NCI-H748 (cell line): Measurements from ENCODE around the gene TENM4.

Experiments
- DNase-seq: peaks from one replicate; lab custom pipeline; 2025; ENCODE audit not compliant: unreplicated experiment; lab: John Stamatoyannopoulos, UW

The TENM4 gene

GRCh38 chr11:79449040-79449439 is 8.2 kb upstream of the TENM4 start:
- no peak for DNase-seq

DNA sequence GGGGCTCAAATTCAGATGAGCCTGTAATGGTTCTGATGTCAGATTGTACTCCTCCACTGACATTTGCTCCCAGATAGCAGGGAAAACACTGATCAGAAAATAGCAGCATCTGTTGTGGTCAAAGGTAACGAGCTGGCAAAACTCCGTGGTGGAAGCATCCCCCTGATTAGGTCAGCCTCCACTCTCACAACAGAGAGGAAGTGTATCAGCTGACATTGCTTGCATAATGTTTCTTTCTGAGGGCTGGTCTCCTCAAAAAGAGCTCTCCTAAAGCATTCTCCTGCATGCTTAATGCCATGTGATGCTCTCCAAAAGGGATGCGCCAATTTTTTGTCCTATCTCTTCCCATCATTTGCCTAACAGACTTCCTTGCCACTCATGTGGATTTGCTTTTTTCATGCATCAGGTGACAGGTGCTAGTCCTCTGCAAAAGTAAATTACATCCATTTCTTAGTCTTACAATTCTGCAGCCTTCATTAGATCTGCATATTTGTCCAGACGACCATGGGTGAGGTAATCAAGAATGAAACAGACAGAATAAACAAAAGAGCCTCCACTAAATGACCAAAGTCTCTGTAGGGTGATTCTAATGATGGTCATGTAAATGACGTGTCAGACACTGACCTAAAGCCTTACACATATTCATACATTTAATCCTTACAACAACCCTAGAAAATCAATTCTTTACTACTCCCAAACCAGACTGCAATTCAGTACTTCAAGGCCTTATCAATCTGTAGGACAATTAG is 6.4 kb upstream of the TENM4 start:
- no peak for DNase-seq

- DNase-seq: no peak
Observed at GRCh38 chr11:79444923-79445322, 4.1 kb upstream of the TENM4 start.

GRCh38 chr11:79441461-79441875 is 638 bp upstream of the TENM4 start:
- no peak for DNase-seq

GRCh38 chr11:79439886-79440570 is 802 bp downstream of the TENM4 start:
- DNase-seq: peak; percentile 58

DNA sequence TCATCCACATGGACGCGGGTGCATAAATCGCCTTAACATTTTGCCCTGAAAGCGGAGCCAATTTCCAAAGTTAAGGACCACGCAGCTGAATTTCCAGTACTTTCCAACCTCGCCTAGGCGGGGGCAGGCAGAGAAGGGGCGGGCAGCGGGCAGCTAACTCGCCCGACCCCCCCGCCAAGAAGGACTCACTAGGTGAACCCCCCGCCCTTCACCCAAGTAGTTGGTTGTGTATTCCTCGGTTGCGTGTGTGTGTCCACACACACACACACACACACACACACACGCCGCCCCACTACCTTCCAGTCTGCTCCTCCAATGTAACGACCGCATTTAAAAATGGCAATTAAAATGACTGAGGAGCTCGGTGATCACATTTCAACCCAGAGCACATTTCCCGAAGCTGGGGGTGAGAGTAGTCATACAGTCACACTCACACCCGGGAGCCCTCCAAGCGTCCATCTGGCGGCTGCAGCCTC is 1.4 kb downstream of the TENM4 start:
- peak; percentile 45 for DNase-seq

DNA sequence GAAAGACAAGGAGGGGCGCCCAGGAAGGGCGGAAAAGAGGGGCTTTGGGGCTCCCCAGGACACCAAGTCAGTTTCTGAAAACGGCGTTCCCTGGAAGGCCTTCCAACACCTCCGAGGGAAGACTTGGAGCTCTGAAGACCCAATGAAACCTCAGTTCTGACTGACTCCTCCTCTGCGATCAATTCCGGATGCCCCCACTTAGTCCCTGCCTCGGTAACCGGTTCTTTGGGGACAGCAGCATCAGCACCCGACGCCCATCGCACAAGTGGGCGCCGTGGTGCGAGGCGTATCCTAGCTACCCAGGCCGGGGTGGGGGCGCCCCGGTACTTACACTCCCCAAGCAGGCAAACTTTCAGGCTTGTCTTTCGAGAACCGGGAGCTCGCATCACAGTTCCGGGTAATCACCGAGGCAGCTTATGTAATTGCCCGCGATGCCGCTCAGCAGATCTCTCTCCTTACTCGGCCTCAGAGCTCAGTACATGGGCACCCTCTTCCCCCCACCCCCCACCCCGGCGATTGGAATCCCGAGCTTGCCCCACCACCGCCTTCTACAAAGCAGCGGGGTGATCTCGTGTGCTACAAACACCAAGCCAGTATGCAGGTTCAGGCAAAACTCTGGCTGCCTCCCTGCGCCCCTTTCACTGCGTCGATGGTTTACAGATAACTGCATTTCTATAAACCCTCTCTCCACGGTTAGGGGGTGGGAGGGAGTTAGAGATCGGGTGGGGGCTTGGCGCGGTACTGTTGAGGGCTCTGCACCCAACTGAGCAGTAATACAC is 2.0 kb downstream of the TENM4 start:
- DNase-seq: peak; percentile 55

DNA sequence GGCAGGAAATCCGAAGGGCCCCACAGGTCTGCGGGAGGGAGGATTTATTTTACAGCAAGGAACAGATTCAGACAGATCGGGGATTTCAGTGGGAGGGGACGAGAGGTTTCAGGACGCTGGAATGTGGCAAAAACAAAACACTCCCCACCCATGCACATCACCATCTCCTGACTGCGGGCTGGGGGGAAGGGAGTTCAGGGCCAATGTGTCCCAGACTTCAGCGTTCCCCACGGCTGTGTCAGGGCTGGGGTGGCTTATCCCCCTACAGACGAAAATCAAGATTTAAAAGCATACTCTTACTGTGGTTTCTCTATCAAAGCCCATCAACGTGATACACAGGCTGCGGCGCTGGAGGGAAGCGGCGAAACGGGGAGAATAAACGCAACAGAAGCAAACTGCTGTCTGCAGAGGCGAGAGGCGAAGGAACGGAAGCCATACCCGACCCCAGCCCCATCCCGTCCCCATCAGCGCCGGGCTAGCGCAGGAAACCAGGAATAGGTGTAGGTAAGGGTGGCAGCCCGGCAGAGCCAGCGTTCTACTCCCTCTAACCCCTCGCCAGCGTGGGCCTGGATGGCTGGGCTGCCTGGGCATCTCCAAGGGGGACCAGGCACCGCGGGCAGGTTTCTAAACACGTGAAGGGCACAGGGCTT is 2.7 kb downstream of the TENM4 start:
- peak; percentile 46 for DNase-seq

GRCh38 chr11:79437278-79437980 is 3.4 kb downstream of the TENM4 start:
- peak; percentile 67 for DNase-seq

- DNase-seq: no peak
Observed at GRCh38 chr11:79436919-79437277, 3.9 kb downstream of the TENM4 start.

- DNase-seq: no peak
Observed at GRCh38 chr11:79434283-79434682, 6.5 kb downstream of the TENM4 start.

DNA sequence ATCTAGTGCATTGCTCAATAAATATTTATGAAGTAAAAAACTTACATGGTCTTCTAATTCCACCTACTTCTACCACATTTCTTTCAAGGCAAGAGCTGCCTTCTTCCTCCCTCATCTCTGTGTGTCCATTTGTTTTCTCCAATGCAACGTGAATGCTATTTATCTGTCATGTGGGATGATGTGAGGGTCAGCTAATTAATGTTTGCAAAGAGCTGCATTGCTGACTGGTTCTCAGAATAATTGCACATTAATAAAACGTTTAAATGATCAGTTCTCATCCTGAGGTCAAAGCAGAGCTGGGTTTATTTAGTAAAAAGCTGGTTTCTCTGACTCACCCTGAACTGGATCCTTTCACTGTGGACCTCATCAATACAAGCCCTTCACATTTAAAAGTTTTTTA is 8.7 kb downstream of the TENM4 start:
- DNase-seq: no peak

GRCh38 chr11:79431535-79431934 is 9.3 kb downstream of the TENM4 start:
- DNase-seq: no peak

- no peak for DNase-seq
Observed at GRCh38 chr11:79430280-79430679, 10.6 kb downstream of the TENM4 start.

DNA sequence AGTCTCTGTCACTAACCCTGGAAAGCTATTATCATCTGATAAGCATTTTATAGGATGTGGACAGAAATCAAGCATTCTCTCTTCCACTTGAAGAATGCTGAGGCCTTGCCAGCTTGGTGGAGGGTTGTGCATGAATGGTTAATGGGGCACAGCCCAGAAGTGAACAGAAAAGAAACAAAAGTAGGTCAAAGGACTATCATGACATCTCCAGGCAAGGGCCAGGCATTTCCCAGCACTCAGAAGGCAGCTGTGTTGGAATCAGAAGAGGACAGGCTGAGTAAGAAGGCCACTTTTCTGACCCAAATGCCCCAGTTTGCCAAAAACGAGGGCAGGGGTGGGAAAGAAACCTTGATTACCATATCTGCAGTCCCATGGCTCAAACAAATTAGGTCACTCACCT is 12.4 kb downstream of the TENM4 start:
- DNase-seq: no peak

DNA sequence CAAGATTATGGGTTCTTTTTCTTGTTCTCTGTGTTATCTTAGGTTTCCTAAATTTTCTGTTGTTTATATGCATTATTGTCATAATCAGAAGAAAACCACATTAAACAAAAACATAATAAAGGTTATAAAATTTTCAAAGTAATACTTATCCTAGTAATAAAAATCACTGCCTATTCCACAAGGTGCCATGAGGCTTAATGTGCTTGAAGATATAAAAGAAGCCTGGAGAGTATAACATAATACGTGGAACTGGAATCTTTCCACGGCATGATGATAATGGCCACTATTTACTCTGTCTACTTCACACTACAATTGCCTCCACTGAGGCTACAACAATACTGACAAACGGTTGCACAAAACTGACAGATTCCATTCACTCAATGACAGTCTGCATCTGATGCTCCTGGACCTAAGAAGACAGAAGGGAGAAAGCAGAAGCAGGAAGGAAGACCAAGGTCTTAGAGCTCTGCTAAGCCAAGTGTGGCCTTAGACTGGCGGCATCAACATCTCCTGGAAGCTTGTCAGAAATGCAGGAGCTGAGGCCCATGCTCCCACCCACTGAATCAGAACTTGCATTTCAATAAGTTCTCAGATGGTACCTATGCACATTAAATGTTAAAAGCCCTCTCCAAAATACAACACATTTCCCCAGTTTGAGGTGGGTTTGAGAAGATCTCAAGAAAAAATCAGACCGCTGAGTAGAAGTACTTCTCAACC is 13.1 kb downstream of the TENM4 start:
- DNase-seq: no peak

DNA sequence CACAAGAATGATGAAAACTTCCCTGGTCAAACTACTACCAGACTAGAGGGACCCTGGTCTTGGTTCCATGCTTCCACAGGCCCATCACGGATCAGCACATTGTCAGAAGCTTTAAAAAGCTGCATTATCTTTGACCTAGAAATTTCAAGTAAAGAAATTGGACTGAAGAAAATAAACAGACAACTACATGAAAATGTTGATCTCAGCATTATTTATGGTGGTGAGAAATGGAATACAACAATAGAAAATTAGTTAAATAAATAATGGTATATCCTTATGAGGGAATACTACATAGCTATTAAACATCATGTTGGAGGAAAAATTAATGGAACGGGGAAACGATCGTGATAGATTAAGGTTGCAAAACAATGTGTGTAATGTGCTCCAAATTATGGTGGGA is 13.7 kb downstream of the TENM4 start:
- no peak for DNase-seq

DNA sequence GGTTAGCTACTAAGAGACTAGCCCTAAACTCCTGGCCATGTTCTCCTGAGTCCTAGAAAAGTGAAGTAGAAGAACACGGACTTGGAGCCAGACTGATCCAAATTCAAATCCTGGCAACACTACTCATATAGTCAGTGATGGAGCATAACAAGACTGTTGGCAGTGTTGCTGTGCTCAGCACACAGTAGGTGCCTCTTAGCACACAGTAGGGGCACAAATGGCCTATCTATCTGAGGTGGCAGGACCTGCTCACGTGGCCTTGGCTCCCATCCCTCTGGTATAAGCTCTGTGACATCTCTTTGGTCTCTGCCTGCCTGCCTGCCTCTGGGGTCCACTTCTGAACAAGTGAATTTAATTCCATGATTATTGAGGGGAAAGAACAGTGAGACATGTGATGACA is 15.4 kb downstream of the TENM4 start:
- no peak for DNase-seq

- no peak for DNase-seq
Observed at GRCh38 chr11:79423736-79424135, 17.1 kb downstream of the TENM4 start.

DNA sequence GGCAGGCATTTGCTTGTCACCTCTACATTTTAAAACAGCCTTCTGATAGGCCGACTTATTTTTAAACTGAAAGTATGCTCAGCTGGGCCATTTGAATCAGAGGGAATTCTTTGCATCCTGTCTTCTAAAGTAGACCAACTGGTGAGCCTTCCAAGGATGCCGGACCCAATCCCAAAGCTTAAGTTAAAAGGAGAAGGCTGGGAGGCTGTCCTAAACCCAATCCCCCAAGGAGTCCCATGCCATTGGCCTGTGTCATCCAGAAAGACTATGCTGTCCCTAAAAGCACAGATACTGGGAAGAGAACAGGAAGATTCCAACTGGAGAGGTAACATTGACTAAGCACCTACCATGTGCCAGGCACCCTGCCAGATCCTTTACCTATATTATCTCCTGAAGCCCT is 18.0 kb downstream of the TENM4 start:
- DNase-seq: no peak
